BJ (cell line): ENCODE data around the gene MT1G. TPM values are rescaled to one million over a fixed set of nuclear protein-coding genes. Genes with fewer than 3 reads are reported as not detected.

Experiments used
- CTCF ChIA-PET: fragments of 350-600 bp; formaldehyde crosslinking; extraction: SDS; loops from one replicate; lab custom pipeline; 2021; ENCODE audit warnings: antibody characterized with exemption, inconsistent platforms; lab: Yijun Ruan, JAX
- POLR2A ChIA-PET: fragments of 300-600 bp; sonication (Branson Sonifier 250); formaldehyde crosslinking; extraction: SDS; loops from one replicate; lab custom pipeline; 2021; ENCODE audit warnings: antibody characterized with exemption; lab: Charles Lee
- DNase-seq: peaks from one replicate; pipeline ENCODE4 v3.0.0-alpha.2; 2011; ENCODE audit warnings: low read depth
- H3K27me3 ChIP-seq: 2 replicates; pipeline ENCODE4 v1.6.0; 2011; ENCODE audit warnings: low read length; ENCODE audit not compliant: control insufficient read depth, insufficient read depth
- H3K36me3 ChIP-seq: 2 replicates; pipeline ENCODE4 v1.5.1; 2011; ENCODE audit warnings: low read length; ENCODE audit not compliant: control insufficient read depth, insufficient read depth
- H3K4me3 ChIP-seq: 2 replicates; pipeline ENCODE4 v1.5.1; 2011; ENCODE audit warnings: low read depth, mild to moderate bottlenecking, control low read depth, low read length
- polyA plus RNA-seq: library from polyadenylated mRNA; depleted of rRNA; stranded (reverse); fragments of >200 nt; gene quantifications from 2 replicates; pipeline ENCODE4 v1.2.3, GENCODE V29; 2011
- TF ChIP-seq, protein P1 (sequence below): IDR thresholded peaks from 2 replicates; pipeline ENCODE4 v1.5.1; 2011; ENCODE audit warnings: low read depth, mild to moderate bottlenecking, control low read depth, inconsistent platforms, low read length, moderate library complexity; ENCODE audit not compliant: insufficient read depth

The MT1G gene
- polyA plus RNA-seq, 1 experiment: 2.9 TPM

DNA sequence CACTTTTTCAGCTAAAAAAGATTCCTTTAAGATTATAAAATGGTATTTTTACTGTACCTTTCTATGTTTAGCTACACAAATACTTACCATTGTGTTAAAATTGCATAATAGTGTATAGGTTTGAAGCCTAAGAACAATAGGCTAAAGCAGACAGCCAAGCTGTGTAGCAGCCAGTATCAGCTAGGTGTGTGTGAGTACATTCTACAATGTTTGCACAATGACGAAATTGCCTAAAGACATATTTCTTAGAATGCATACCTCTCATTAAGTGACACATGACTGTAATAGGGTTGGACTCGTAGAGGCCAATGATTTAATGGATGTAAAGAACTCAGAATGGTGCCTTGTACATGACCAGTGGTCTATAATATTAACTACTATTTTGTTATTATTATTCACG, 18.0 kb downstream of the MT1G start:
- no peak for DNase-seq
- Histone ChIP-seq H3K4me3 (no peak overlapping the region), H3K36me3 (no peaks in the 10 kb centered on the region), H3K27me3 (peaks cover 54% of the 10 kb centered on the region)
- ChIA-PET POLR2A (no interaction called here), CTCF (no interaction called here)
- TF ChIP-seq, protein P1, sequence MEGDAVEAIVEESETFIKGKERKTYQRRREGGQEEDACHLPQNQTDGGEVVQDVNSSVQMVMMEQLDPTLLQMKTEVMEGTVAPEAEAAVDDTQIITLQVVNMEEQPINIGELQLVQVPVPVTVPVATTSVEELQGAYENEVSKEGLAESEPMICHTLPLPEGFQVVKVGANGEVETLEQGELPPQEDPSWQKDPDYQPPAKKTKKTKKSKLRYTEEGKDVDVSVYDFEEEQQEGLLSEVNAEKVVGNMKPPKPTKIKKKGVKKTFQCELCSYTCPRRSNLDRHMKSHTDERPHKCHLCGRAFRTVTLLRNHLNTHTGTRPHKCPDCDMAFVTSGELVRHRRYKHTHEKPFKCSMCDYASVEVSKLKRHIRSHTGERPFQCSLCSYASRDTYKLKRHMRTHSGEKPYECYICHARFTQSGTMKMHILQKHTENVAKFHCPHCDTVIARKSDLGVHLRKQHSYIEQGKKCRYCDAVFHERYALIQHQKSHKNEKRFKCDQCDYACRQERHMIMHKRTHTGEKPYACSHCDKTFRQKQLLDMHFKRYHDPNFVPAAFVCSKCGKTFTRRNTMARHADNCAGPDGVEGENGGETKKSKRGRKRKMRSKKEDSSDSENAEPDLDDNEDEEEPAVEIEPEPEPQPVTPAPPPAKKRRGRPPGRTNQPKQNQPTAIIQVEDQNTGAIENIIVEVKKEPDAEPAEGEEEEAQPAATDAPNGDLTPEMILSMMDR: no peak

DNA sequence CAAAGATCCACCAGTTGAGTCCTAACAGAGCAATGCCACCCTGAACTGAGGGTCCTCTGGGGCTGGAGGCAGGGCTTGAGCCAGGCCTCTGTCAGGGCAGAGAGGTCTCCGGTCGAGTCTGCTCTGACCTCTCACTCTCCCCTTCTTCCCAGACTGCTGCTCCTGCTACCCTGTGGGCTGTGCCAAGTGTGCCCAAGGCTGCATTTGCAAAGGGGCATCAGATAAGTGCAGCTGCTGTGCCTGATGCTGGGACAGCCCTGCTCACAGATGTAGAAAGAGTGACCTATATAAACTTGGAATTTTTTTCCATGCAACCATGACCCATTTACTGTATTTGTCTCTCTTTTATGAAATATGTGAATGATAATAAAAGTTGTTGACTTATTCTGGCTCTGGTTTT, 18.6 kb downstream of the MT1G start:
- DNase-seq: no peak
- ChIA-PET CTCF (no interaction called here), POLR2A (no interaction called here)
- Histone ChIP-seq H3K36me3 (no peaks in the 10 kb centered on the region), H3K4me3 (no peak overlapping the region), H3K27me3 (peaks cover 53% of the 10 kb centered on the region)
- TF ChIP-seq, protein P1: no peak

DNA sequence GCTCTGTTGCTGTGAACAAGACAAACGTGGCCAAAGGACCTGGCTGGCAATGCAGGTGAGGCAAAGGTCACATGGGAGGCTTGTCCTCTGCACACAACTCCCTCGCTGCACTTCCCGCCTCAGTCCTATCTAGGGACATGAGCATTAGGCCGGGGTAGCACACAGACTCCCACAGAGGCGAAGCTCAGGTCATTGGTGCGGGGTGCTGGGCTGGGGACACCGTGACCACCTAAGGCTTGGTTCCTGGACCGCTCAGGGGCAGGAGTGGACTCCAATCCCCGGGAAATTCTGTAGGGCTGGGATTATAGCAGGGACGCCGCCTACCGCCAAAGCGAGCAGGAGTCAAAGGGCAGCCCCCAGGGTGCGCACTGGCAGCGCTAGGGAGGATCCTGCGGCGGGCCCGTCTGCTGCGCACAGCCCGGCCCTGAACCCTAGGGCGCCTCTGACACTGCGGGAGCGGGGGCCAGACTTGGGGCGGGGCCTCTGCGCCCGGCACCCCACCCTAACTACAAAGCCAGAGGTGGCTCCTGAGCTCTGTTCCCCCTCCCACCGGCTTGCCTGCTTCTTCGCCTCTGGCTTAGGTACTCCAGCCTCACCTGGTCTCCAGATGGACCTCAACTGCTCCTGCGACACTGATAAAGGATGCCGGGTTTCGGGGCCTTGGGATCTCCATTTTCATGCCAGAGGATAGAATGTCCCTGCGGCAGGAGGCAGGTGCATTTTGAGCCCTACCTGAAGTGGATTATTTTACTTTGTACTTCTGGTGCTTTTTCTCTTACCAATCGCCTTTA, 20.0 kb downstream of the MT1G start:
- no peaks in the 10 kb centered on the region for H3K36me3 ChIP-seq
- POLR2A ChIA-PET: no interaction called here
- H3K4me3 ChIP-seq: no peak overlapping the region
- TF ChIP-seq, protein P1: no peak
- H3K27me3 ChIP-seq: peaks cover 52% of the 10 kb centered on the region
- DNase-seq: no peak
- CTCF ChIA-PET: interaction anchor here (0.7 kb wide), 1 partner anchor 28 kb away, joined by 3 read pairs; no protein-coding TSS in a partner anchor

DNA sequence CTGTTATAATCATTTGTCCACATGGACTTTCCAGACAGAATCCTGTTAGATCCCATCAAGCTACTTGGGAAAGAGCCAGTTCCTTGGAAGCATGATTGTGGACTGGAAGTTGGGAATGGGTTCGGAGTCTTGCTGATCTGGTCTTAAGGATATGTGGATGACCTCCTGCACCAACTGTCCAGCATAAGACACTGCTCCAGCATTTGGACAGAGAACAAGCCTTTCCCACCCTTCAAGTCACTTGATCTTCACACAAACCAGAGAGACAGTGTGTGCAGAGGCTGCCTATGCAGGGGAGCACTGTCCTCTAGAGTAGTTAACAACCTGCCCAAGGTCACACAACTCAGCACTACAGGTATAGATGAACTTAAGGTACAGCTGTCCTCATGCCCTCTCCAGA, 22.0 kb downstream of the MT1G start:
- ChIA-PET POLR2A (no interaction called here), CTCF (no interaction called here)
- H3K4me3 ChIP-seq: no peak overlapping the region
- no peaks in the 10 kb centered on the region for H3K36me3 ChIP-seq
- TF ChIP-seq, protein P1: no peak
- no peak for DNase-seq
- peaks cover 38% of the 10 kb centered on the region for H3K27me3 ChIP-seq

DNA sequence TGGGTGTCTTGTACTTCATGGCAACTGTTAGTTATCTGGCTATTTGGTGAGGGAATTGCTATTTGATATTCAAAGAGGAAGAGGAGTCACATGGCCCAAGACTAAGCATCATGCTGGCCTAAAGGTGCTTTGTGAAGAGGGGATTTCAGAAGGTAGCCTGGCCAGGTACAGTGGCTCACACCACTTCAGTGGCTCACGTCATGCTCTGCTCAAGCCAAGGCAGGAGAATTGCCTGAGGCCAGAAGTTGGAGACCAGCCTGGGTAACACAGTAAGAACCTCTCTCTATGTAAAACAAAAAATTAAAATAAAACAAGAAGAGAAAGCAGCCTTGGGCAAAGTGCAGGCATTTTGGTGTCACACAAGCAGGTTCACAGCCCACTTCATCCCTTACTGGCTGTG, 22.6 kb downstream of the MT1G start:
- peaks cover 38% of the 10 kb centered on the region for H3K27me3 ChIP-seq
- H3K36me3 ChIP-seq: no peaks in the 10 kb centered on the region
- CTCF ChIA-PET: no interaction called here
- TF ChIP-seq, protein P1: no peak
- DNase-seq: no peak
- H3K4me3 ChIP-seq: no peak overlapping the region
- POLR2A ChIA-PET: no interaction called here
